HG02759 (cell line): Measurements from ENCODE around the gene PDE12.

Experiments used
- ATAC-seq: cut with Tn5 transposase; IDR thresholded peaks from one replicate; pipeline ENCODE4 v1.9.1; 2021; ENCODE audit warnings: mild to moderate bottlenecking, moderate library complexity; ENCODE audit not compliant: unreplicated experiment

The PDE12 gene, protein sequence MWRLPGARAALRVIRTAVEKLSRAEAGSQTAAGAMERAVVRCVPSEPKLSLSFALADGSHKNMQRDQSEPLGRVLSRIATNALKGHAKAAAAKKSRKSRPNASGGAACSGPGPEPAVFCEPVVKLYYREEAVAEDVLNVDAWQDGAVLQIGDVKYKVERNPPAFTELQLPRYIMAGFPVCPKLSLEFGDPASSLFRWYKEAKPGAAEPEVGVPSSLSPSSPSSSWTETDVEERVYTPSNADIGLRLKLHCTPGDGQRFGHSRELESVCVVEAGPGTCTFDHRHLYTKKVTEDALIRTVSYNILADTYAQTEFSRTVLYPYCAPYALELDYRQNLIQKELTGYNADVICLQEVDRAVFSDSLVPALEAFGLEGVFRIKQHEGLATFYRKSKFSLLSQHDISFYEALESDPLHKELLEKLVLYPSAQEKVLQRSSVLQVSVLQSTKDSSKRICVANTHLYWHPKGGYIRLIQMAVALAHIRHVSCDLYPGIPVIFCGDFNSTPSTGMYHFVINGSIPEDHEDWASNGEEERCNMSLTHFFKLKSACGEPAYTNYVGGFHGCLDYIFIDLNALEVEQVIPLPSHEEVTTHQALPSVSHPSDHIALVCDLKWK

DNA sequence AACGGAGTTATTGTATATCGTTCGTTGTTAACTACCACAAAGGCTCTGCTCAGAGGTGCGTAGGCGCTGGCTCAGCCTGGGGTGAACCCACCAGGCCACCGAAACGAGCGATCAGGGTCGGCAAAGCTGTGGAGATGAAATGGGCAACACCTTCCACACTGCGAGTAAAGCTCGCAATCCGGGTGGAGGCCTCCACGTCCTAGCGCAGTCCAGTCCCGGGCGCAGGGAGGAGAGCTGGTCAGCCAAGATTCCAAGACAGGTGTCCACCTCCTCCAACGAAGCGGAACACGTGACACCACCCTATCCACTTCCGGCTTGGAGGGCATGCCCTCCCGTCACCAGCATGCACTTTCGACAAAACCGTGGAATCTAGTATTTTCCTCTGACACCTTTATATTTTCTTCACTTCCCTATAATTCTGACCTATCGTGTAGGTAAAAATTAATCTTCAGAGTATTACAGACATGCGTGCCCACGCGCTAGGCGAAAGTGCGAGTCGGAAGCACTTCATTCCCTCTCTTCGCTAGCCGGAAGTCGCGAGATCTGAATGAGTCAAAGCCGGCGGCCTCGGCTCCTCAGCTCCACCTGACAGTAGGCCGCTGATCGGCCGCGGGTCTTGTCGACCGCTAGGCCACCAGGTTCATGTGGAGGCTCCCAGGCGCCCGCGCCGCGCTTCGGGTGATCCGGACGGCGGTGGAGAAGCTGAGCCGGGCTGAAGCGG is at the start of gene PDE12:
PDE12 (plus strand) TSS at position 537 of the 721 bp plus-strand sequence; CDS start at position 643, 106 bp downstream.
- peak; percentile 89 for ATAC-seq

DNA sequence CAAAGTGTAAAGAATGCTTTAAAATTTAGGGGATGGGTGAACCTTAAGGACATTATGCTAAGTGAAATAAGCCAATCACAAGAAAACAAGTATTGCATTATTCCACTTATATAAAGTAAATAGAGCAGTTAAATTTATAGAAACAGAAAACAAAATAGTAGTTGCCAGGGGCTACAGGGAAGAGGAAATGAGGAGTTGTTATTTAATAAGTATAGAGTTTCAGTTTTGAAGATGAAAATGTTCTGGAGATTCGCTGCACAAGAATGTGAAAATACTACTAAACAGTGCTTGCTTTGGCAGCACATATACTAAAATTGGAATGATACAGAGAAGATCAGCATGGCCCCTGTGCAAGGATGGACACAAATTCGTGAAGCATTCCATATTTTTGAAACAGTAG is 43.9 kb upstream of the PDE12 start:
- no peak for ATAC-seq

DNA sequence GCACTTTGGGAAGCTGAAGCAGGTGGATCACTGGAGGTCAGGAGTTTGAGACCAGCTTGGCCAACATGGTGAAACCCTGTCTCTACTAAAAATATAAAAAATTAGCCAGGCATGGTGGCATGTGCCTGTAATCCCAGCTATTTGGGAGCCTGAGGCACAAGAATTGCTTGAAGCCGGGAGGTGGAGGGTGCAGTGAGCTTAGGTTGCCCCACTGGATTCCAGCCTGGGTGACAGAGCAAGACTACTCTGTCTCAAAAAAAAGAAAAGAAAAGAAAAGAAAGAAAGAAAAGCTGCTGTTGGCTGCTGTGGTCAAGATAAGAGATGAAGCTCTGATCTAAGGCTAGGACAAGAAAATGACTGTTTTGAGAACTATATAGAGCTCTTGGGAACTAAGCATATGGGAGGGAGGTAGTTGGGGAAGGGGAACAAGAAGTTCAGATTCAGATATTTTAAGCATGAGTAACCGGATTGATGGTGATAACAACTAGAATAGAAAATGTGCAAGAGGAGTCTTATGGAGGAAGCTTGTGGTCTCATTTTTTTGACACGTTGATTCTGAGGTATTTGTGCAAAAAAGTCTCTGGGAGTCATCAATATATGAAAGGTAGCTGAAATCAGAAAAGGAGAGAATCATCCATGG is 37.7 kb upstream of the PDE12 start:
- ATAC-seq, result no peak

DNA sequence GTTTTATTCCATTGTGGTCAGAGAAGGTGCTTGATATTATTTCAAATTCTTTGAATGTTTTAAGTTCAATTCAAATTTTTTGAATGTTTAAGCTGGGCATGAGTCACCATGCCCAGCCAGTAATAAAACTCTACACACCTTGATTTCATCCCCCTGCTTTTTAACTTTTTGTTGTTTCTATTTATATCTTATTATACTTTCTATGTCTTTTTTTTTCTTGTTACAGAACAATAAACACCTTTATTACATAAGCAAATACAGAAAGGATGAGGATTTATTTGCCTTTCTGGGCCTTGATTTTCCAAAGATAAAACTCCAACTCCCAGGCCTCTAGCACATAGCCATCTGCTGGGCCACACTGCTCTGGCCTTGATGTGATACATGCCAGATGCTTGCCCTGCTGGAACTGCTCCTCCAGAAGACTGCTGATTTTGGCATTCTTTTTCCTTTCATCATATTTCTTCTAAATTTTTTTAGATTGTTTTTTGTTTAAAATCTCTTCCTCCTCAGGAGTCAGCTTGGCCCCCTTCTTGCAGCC is 25.9 kb upstream of the PDE12 start:
- ATAC-seq, result no peak

DNA sequence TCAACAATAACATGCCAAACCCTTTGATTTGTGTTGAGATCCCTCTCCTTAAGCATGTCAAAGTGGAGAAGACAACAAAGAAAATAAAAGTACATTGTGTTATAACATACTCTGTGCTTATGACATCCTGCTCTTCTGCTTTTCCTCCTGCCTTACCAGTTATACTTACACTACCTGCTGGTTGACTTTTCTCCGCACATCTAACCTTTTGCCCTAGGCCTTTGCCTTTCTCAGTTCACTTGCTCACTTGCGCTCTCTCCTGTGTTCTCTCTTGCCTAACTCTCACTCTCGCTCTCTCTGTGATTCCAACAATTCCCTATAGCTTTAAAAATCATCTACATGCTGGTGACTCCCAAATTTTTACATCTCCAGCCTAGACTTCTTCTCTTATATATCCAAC is 17.6 kb upstream of the PDE12 start:
- no peak for ATAC-seq

DNA sequence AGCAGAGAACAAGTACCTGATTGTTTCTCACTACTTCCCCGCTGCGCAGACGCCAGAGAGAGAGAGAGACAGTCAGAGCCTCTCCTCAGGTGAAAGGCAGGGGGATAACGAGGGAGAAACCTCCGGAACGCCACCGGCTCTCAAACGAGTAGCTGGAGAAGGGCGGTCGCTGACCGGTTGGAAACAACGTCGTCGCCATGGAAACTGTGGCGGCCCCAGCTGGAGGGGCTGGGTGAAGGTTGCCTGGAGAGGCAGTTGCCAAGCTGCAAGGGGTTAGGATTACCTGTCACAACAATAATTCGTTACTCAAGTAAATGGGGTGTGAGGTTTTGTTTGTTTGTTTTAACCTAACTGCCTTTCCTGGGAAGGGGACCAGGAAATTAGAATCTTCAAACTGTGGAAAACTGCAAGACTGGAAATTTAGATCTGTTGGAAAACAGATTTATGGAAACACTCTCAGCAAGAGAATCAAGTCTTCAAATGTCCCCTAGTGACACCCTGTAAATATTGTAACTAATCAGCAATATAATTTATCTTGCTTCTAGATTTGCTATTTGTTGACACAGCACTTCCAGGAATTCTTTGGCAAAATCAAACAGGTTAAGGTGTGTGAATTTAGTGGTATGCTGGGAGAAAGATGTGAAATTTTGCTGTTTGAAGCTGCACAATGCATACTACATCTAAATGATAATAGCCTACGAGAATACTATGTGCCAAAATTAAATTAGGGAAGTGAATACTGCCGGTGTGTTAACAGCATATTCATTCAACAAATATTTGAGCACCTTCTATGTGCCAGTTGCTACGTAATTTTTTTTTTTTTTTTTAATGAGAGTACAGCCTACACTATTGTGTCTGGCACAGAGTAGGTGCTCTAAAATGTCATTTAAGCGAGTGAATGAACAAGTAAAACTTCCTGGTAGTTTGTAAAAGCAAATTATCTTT is 11.6 kb upstream of the PDE12 start, which contains the start of gene DNAH12:
DNAH12 (minus strand) TSS at position 164 of the 945 bp plus-strand sequence. CDS start 1,474 bp downstream, outside the sequence.
- ATAC-seq, result no peak

DNA sequence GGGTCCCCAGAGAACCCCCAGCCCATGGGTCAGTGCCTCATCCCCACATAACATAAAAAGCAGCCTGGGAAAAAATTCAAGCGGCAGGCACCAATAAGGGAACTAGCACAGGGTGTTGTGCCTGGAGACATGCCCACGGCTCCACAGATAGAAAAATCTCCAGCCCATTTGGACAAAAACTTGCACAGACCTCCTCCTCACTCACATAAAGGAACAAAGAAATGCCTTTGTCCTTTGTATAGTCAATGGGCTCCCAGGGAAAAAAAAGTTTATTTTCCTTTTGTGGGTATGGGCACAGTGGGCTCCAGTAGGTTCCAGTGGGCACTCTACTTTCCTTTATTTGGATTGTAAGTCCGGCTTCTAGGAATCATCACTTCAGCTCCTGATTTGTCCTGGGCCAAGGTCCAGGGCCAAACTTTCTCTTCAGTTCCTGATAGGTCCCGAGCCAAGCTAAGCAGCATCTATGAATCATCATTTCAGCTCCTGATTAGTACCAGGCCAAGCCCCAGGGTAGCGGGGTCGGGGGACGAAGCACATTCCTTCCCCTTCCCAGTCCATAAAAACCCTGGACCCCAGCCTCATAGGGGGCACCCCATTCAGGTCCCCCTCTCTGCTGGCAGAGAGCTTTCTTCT is 10.3 kb upstream of the PDE12 start:
- no peak for ATAC-seq

DNA sequence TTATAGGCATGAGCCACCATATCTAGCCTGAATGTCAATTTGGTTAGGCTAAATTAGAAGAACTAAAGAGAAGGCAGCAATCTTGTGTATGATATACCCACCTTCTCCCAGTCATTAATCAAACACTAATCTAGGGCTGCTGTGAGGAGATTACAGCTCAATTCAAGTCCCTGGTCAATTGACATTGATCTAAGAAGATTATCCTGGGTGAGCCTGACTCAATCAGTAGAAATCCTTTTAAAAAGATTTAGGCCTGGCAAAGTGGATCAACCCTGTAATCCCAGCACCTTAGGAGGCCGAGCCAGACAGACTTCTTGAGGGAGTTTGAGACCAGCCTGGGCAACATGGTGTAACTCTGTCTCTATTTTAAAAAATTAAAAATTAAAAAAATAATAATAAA is 9.5 kb upstream of the PDE12 start:
- no peak for ATAC-seq

DNA sequence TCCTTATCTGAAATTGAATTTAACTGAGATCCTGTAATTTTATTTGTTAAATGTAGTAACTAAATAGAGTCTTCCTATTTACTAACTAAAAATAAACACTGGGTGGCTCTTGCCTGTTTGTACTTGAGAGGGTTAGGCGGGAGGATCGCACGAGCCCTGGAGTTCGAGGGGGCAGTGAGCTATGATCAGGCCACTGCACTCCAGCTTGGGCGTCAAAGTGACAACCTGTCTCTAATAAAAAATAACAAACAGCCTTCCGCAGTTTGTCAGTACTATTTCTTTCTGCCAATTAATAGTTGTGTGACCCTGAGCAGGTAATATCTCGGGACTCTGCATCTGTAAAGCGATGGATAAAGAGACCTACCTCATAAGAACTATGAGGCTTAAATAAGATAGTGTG is 768 bp upstream of the PDE12 start:
- no peak for ATAC-seq

DNA sequence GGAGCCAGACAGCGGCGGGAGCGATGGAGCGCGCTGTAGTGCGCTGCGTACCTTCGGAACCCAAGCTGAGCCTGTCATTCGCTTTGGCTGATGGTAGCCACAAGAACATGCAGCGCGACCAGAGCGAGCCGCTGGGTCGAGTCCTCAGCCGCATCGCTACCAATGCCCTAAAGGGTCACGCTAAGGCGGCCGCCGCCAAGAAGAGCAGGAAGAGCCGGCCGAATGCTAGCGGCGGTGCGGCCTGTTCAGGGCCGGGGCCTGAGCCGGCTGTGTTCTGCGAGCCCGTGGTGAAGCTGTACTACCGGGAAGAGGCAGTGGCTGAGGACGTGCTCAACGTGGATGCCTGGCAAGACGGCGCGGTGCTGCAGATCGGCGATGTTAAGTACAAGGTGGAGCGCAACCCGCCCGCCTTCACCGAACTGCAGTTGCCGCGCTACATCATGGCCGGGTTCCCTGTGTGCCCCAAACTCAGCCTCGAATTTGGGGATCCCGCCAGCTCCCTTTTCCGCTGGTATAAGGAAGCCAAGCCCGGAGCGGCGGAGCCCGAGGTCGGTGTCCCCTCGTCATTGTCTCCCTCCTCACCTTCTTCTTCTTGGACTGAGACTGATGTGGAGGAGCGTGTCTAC is 498 bp downstream of the PDE12 start:
- ATAC-seq, result peak; percentile 36

DNA sequence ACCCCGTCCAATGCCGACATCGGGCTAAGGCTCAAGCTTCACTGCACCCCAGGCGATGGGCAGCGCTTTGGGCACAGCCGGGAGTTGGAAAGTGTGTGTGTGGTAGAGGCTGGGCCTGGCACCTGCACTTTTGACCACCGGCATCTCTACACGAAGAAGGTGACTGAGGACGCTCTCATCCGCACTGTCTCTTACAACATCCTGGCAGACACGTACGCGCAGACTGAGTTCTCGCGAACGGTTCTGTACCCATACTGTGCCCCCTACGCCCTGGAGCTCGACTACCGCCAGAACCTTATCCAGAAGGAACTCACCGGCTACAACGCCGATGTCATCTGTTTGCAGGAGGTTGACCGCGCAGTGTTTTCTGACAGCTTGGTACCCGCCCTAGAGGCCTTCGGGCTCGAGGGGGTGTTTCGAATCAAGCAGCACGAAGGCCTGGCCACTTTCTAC is 1.0 kb downstream of the PDE12 start:
- peak; percentile 8 for ATAC-seq

DNA sequence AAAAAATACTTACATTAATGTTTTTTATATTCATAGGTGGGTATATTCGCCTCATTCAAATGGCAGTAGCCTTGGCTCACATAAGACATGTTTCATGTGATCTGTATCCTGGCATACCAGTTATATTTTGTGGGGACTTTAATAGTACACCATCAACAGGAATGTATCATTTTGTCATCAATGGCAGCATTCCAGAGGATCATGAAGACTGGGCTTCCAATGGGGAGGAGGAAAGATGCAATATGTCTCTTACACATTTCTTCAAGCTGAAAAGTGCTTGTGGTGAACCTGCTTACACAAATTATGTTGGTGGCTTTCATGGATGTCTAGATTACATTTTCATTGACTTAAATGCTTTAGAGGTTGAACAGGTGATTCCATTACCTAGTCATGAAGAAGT is 3.5 kb downstream of the PDE12 start:
- no peak for ATAC-seq

DNA sequence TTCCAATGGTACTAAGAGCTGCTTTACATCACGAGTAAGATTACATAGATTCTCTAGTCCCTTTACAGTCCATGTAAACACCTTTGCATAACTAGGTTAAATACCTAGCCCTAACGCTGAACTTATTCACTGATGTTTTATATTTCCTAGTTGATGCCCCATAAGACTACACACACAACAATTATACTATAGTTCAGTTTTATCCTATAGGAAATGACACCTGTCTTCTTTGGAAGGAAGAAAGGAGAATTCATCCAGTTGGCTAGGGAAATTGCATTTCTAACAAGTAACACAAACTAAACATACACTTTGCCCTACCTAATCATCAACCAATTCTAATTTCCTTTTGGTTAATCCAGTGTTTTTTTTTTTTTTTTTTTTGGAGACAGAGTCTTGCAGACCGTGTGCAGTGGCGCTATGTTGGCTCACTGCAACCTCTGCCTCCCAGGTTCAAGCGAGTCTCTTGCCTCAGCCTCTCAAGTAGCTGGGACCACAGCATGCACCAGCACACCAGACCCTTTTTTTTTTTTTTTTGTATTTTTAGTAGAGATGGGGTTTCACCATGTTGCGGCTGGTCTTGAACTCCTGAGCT is 13.9 kb downstream of the PDE12 start:
- ATAC-seq, result no peak

DNA sequence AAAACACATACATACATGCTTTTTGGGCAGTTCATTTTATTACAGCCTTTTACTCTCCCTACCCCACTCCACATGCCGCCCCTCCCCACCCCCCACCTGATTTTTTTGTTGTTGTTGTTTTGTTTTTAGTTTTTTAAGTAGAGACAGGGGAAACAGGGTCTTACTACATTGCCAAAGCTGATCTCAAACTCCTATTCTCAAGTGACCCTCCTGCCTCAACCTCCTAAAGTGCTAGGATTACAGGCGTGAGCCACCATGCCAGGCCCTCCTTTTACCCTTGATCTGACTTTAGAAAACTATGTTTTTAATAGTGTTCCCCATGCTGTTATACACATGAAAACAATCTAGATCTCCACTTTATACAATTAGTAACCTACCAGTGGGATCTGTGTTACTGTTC is 14.8 kb downstream of the PDE12 start:
- ATAC-seq, result no peak

DNA sequence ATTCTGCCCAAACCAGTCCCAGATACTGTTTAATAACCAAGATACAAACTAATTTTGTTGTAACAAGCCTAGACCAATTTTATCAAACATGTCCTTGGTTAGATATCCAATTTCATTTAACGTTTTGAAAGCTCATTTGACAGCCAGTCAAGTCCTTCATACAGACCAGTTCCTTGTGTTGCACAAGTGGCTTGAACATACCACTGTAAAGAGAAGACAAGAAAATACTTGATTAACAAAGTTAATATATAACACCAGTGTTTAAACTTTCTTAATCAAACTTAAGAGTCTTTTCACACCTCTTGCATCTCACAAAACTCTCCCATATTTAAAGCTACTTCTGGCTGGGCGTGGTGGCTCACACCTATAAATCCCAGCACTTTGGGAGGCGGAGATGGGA is 16.0 kb downstream of the PDE12 start:
- no peak for ATAC-seq

DNA sequence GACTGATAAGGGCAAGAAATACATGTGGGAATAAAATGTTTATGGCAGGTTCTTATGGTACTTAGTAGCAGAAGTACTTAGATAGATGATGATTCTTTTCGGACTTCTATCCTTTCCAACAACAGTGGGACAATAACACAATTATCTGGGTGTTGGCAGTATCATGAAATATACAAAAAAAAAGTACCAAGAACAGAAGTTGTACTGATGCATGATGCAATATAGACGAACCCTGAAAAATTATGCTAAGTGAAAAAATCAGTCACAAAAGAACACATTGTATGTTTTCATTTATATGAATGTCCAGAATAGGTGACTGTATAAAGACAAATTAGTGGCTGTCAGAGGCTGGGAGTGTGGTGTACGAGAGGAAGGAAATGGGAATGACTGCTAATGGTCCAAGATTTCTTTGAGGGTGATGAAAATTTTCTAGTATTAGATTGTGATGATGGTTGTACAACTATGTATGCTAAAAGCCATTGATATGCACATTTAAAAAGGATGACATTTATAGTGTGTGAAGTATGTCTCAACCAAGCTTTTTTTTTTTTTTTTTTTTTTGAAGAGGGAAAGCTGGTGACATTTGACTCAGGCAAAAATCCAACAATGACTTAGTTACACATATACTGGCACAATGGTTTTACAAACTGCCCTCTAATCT is 20.0 kb downstream of the PDE12 start:
- no peak for ATAC-seq

DNA sequence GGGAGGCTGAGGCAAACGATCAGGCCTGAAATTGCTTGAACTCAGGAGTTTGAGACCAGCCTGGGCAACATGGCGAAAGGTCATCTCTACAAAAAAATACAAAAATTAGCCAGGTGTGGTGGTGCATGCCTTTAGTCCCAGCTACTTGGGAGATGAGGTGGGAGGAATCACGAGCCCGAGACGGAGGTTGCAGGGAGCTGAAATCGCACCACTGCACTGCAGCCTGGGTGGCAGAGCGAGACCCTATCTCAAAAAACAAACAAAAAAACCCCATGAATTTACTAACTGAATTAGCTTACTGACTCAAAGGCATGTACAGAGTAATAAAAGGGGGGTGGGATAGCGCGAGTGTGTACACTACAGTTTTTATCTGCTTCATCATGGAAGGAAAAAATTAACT is 21.7 kb downstream of the PDE12 start:
- ATAC-seq, result no peak
